SK-N-SH (cell line): ENCODE results near the gene FAM209B. TPM values are rescaled to one million over a fixed set of nuclear protein-coding genes. Genes with fewer than 3 reads are reported as not detected.

ENCODE experiments used
- CTCF ChIA-PET: fragments of 300-600, 350-600 bp; formaldehyde crosslinking; extraction: SDS; loops from one replicate; lab custom pipeline; 2021; lab: Yijun Ruan, JAX
- POLR2A ChIA-PET: fragments of 350-600 bp; sonication (Branson Sonifier 250); formaldehyde crosslinking; extraction: SDS; loops from one replicate; lab custom pipeline; 2020; ENCODE audit warnings: antibody characterized with exemption, inconsistent platforms; lab: Yijun Ruan, JAX
- DNase-seq: peaks from one replicate; pipeline ENCODE4 v3.0.0; 2012
- H2AFZ ChIP-seq: fragments of 200-600 bp; sonication (generic); 2 replicates; pipeline ENCODE4 v1.8.1; 2016; ENCODE audit warnings: antibody characterized with exemption, mild to moderate bottlenecking, low read depth
- H3F3A ChIP-seq: fragments of 200-600 bp; sonication (generic); replicated peaks from 2 replicates; pipeline ENCODE3; 2016; ENCODE audit warnings: antibody characterized with exemption, mild to moderate bottlenecking; ENCODE audit not compliant: insufficient read depth
- H3K27ac ChIP-seq, 2 experiments: fragments of 200-500 bp in 1 of 2; fragments of 200-600 bp in 1 of 2; sonication (Bioruptor generic) in 1 of 2; sonication (generic), shearing (Covaris generic) in 1 of 2; 2 replicates each; pipeline versions ENCODE4 v1.5.1 to v1.6.1; 2014 to 2016; ENCODE audit warnings: low read depth in 2 of 2, inconsistent platforms in 1 of 2, low read length in 1 of 2, mild to moderate bottlenecking in 1 of 2, mixed read lengths in 1 of 2
- H3K27me3 ChIP-seq: fragments of 200-600 bp; sonication (generic), shearing (Covaris generic); 2 replicates; pipeline ENCODE4 v1.6.1; 2016; ENCODE audit warnings: mixed run types; ENCODE audit not compliant: insufficient read depth
- H3K36me3 ChIP-seq, 2 experiments: fragments of 200-500 bp in 1 of 2; fragments of 200-600 bp in 1 of 2; sonication (Bioruptor generic) in 1 of 2; sonication (generic) in 1 of 2; replicated peaks in 1 of 2; 2 replicates each; pipeline versions ENCODE3 to v1.5.1; 2014 to 2016; ENCODE audit warnings: low read length in 1 of 2, mild to moderate bottlenecking in 1 of 2; ENCODE audit not compliant: insufficient read depth in 2 of 2, control insufficient read depth in 1 of 2
- H3K4me1 ChIP-seq, 2 experiments: fragments of 200-500 bp in 1 of 2; fragments of 200-600 bp in 1 of 2; sonication (Bioruptor generic) in 1 of 2; sonication (generic), shearing (Covaris generic) in 1 of 2; 2 replicates each; pipeline versions ENCODE4 v1.5.1 to v1.6.1; 2014 to 2016; ENCODE audit warnings: low read depth in 1 of 2, low read length in 1 of 2, mixed run types in 1 of 2; ENCODE audit not compliant: insufficient read depth in 2 of 2, control insufficient read depth in 1 of 2
- H3K4me2 ChIP-seq: fragments of 200-600 bp; sonication (generic), shearing (Covaris generic); 2 replicates; pipeline ENCODE4 v1.6.1; 2017; ENCODE audit warnings: mixed run types
- H3K4me3 ChIP-seq, 2 experiments: fragments of 200-500 bp in 1 of 2; fragments of 200-600 bp in 1 of 2; sonication (Bioruptor generic) in 1 of 2; sonication (generic), shearing (Covaris generic) in 1 of 2; 2 replicates each; pipeline versions ENCODE4 v1.5.1 to v1.8.1; 2014 to 2016; ENCODE audit warnings: low read depth in 2 of 2, inconsistent platforms in 1 of 2, low read length in 1 of 2, mild to moderate bottlenecking in 1 of 2, mixed read lengths in 1 of 2, moderate library complexity in 1 of 2
- H3K79me2 ChIP-seq: fragments of 200-600 bp; sonication (generic); 2 replicates; pipeline ENCODE4 v1.8.1; 2017; ENCODE audit warnings: mild to moderate bottlenecking; ENCODE audit not compliant: insufficient read depth
- H3K9ac ChIP-seq: fragments of 200-600 bp; sonication (generic); 2 replicates; pipeline ENCODE4 v1.6.1; 2017; ENCODE audit warnings: mixed run types
- H3K9me2 ChIP-seq: fragments of 200-600 bp; sonication (generic); 2 replicates; pipeline ENCODE4 v1.6.1; 2017; ENCODE audit warnings: mixed run types
- H3K9me3 ChIP-seq: fragments of 200-600 bp; sonication (generic); 2 replicates; pipeline ENCODE4 v1.6.1; 2017; ENCODE audit warnings: mixed run types, mild to moderate bottlenecking, moderate library complexity
- H4K20me1 ChIP-seq: fragments of 200-600 bp; sonication (generic); 2 replicates; pipeline ENCODE4 v1.6.1; 2017; ENCODE audit warnings: mild to moderate bottlenecking, mixed run types; ENCODE audit not compliant: insufficient read depth
- CTCF ChIP-seq: fragments of 200-600 bp; sonication (generic); IDR thresholded peaks from 2 replicates; pipeline ENCODE4 v1.6.1; 2017; ENCODE audit warnings: antibody characterized with exemption, mild to moderate bottlenecking, moderate library complexity
- FOSL2 ChIP-seq: IDR thresholded peaks from 2 replicates; pipeline ENCODE4 v1.4.0; 2012; ENCODE audit warnings: low read depth, mild to moderate bottlenecking, moderate library complexity, borderline replicate concordance
- FOXM1 ChIP-seq: IDR thresholded peaks from 2 replicates; pipeline ENCODE4 v1.4.0; 2012; ENCODE audit warnings: low read depth, mild to moderate bottlenecking
- GATA2 ChIP-seq: sonication (generic); formaldehyde crosslinking; IDR thresholded peaks from 2 replicates; pipeline ENCODE4 v1.5.0; 2020; ENCODE audit warnings: mild to moderate bottlenecking, missing genetic modification reagents
- IRF3 ChIP-seq: fragments of 150-350 bp; IDR thresholded peaks from 2 replicates; pipeline ENCODE4 v1.6.1; 2016; ENCODE audit warnings: mild to moderate bottlenecking, low read depth, low read length
- NRF1 ChIP-seq: IDR thresholded peaks from 2 replicates; pipeline ENCODE4 v1.6.1; 2012; ENCODE audit warnings: low read depth, mild to moderate bottlenecking, low read length
- PBX3 ChIP-seq: IDR thresholded peaks from 2 replicates; pipeline ENCODE4; 2012
- RCOR1 ChIP-seq: fragments of 150-350 bp; IDR thresholded peaks from 2 replicates; pipeline ENCODE4 v1.6.1; 2017; ENCODE audit warnings: antibody characterized with exemption, low read length
- REST ChIP-seq: IDR thresholded peaks from 2 replicates; pipeline ENCODE4 v1.6.1; 2012; ENCODE audit warnings: mild to moderate bottlenecking, low read depth, low read length, moderate library complexity
- TEAD4 ChIP-seq: IDR thresholded peaks from 2 replicates; pipeline ENCODE4 v1.4.0; 2012; ENCODE audit warnings: mild to moderate bottlenecking, borderline replicate concordance; ENCODE audit not compliant: insufficient read depth
- USF1 ChIP-seq: IDR thresholded peaks from 2 replicates; pipeline ENCODE4 v1.4.0; 2012; ENCODE audit warnings: low read depth, borderline replicate concordance
- USF2 ChIP-seq: fragments of 150-350 bp; IDR thresholded peaks from 2 replicates; pipeline ENCODE4 v1.6.1; 2017; ENCODE audit warnings: antibody characterized with exemption, low read length, low read depth, borderline replicate concordance
- WGBS: methylation state at CpG from one replicate; pipeline ENCODE4 v1.1.6; 2017; ENCODE audit warnings: low lambda C conversion rate; 5-methylcytosine and 5-hydroxymethylcytosine counted together
- polyA plus RNA-seq, 3 experiments: library from polyadenylated mRNA; depleted of rRNA; stranded (reverse); fragments of >200 nt; gene quantifications; 2 replicates each; pipeline ENCODE4 v1.2.3, GENCODE V29; 2012

Gene FAM209B
- polyA plus RNA-seq, 1 of the 3 experiments (the other 2 are of a cell fraction), result not detected

GRCh38 chr20:56518126-56518525 lies 14.9 kb upstream of the FAM209B start:
- Histone ChIP-seq H2AFZ (no peak overlapping the region), H3K36me3 (peaks cover 47 to 49% of the 10 kb centered on the region in 2 experiments), H3K27ac (no peak overlapping the region), H3K4me3 (no peak overlapping the region), H3K9me3 (no peaks in the 10 kb centered on the region), H3F3A (no peaks in the 10 kb centered on the region), H3K4me1 (no peaks in the 10 kb centered on the region), H3K4me2 (no peak overlapping the region), H3K9ac (no peak overlapping the region), H4K20me1 (no peaks in the 10 kb centered on the region), H3K27me3 (no peaks in the 10 kb centered on the region), H3K79me2 (no peaks in the 10 kb centered on the region), H3K9me2 (no peaks in the 10 kb centered on the region)
- TF ChIP-seq FOXM1 (no peak), FOSL2 (no peak), TEAD4 (no peak), RCOR1 (no peak), CTCF (no peak), REST (no peak), IRF3 (no peak), NRF1 (no peak), GATA2 (CRISPR knock-in tag) (no peak), USF2 (no peak), USF1 (no peak), PBX3 (no peak)
- ChIA-PET POLR2A (no interaction called here), CTCF (no interaction called here)
- WGBS, result 90% methylated on average over 14 of the region's 14 CpGs
- no peak for DNase-seq
